ENCODE data around the gene SOAT1.
"Not testable (repeated sequence)": the region's sequence is repeated elsewhere in the genome, so short reads cannot be mapped to it uniquely, and the experiment has no call there.

SOAT1 gene

GRCh38 chr1:179293340-179294327, at the start of gene SOAT1:
Gene SOAT1, plus strand, starts transcription at chr1:179293797. Its CDS starts 8,888 bp downstream, at chr1:179302685.
- peak; percentile 80 to 93 (median 88) for DNase-seq (ENCODE audit: low read depth in 4 of 4, low spot score in 1 of 4)

DNA sequence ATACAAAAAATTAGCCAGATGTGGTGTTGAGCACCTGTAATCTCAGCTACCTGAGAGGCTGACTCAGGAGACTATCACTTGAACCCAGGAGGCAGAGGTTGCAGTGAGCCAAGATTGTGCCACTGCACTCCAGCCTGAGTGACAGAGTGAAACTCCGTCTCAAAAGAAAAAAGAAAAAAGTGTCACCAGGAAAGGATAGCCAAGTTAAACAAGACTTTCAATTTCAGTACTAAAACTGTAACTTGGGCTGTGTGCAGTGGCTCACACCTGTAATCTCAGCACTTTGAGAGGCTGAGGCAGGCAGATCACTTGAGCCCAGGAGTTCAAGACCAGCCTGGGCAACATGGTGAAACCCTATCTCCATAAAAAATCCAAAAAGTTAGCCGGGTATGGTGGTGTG, 48.2 kb upstream of the SOAT1 start:
- not testable (repeated sequence) for DNase-seq (ENCODE audit: low read depth in 4 of 4, low spot score in 1 of 4)

DNA sequence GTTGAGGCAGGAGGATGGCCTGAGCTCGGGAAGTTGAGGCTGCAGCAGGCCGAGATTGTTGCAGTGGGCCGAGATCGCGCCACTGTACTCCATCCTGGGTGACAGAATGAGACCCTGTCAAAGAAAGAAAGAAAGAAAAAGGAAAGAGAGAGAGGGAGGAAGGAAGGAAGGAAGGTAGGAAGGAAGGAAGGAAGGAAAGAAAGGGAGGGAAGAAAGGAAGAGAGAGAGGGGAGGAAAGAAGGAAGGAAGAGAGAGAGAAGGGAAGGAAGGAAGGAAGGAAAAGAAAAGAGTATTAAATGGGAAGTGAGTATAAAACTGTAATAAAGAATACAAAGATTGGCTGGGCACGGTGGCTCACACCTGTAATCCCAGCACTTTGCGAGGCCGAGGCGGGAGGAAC, 45.7 kb upstream of the SOAT1 start:
- no peak for DNase-seq (ENCODE audit: low read depth in 4 of 4, low spot score in 1 of 4)

GRCh38 chr1:179251675-179252074, 41.9 kb upstream of the SOAT1 start:
- DNase-seq (ENCODE audit: low read depth in 4 of 4, low spot score in 1 of 4), result no peak

DNA sequence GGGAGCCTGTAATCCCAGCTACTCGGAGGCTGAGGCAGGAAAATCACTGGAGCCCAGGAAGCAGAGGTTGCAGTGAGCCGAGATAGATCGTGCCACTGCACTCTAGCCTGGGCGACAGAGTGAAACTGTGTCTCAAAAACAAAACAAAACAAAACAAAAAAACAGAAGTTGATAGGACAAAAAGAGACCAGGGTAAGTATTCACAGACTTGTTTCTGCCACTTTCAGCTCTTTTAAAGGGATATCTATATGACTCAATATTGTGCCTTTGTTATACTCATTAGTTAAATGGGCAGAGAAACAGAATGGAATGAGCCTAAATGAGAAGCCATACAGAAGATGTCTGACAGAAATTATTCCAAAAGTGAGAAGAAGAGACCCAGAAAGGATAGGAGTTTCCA, 41.0 kb upstream of the SOAT1 start:
- no peak for DNase-seq (ENCODE audit: low read depth in 4 of 4, low spot score in 1 of 4)

GRCh38 chr1:179253286-179253972, 40.2 kb upstream of the SOAT1 start:
- no peak for DNase-seq (ENCODE audit: low read depth in 4 of 4, low spot score in 1 of 4)

- no peak for DNase-seq (ENCODE audit: low read depth in 4 of 4, low spot score in 1 of 4)
Measured at GRCh38 chr1:179262183-179262582, 31.4 kb upstream of the SOAT1 start.

DNA sequence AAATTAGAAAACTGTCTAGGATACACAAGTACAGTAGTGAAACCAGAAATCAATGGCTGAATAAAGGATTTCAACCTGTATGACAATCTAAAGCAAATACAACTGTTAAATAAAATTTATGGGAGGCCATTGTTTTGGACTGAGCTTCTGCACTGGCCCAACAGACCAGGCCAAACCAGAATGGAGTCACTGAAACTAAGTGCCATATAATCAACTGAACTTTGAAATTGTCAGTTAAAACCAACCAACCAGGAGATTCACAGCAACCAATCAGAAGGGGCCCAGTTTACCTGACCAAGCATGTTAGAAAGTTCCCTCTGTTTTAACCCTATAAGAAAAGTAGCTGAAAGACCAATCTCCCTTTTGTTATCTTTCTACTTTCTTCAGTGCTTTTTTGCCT, 30.5 kb upstream of the SOAT1 start:
- no peak for DNase-seq (ENCODE audit: low read depth in 4 of 4, low spot score in 1 of 4)

DNA sequence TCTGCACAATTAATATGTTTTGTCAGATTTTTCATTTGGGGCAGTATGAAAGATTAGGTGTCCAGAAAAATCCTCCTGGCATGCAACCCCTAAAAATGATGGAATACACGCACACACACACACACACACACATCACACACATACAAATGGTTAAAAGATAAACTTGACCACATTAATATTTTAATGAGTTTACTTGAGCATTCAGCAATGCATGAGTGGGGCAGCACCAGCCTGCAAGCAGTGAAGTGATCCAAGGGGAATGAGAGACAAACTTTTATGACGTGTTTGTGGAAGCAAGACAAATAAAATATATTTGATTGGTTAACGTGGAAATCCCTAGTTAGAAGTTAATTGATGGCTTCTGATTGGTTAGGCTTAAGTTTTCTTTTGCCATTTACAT, 29.1 kb upstream of the SOAT1 start:
- DNase-seq (ENCODE audit: low read depth in 4 of 4, low spot score in 1 of 4), result no peak

GRCh38 chr1:179269071-179269470, 24.5 kb upstream of the SOAT1 start:
- DNase-seq (ENCODE audit: low read depth in 4 of 4, low spot score in 1 of 4), result no peak

DNA sequence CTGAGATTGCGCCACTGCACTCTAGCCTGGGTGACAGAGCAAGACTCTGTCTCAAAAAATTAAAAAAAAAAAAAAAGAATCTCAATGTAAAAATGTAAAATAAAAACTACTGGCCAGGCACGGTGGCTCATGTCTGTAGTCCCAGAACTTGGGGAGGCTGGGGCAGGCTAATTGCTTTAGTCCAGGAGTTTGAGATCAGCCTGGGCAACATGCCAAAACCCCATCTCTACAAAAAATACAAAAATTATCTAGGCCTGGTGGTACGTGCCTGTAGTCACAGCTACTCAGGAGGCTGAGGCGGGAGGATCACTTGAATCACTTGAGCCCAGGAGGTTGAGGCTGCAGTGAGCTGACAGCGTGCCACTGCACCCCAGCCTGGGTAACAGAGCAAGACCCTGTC, 19.2 kb upstream of the SOAT1 start:
- DNase-seq (ENCODE audit: low read depth in 4 of 4, low spot score in 1 of 4), result not testable (repeated sequence)

DNA sequence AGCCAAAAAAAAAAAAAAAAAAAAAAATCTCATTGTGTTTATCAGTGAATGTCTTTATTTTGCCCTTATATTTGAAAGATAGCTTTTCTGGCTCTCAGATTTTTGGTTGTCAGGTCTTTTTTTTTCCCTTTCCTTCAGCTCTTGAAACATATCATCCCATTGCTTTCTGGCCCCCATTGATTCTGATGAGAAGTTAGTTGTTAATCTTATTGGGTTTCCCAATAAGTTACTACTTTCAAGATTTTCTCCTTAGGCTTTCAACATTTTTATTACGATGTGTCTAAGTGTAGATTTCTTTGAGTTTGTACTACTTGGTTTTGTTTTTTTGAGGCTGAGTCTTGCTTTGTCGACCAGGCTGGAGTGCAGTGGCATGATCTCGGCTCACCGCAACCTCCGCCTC, 14.7 kb upstream of the SOAT1 start:
- no peak for DNase-seq (ENCODE audit: low read depth in 4 of 4, low spot score in 1 of 4)

DNA sequence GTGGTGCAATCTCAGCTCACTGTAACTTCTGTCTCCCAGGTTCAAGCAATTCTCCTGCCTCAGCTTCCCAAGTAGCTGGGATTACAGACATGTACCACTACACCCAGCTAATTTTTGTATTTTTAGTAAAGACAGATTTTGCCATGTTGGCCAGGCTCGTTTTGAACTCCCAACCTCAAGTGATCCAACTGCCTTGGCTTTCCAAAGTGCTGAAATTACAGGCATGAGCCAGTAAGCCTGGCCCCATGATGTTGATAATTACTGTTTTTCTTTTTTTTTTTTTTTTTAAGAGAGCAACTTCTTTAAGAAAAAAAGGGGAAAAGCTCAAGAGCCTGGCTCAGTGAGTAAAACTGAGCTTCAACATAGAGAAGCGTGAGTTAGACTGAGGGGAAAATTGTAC, 9.6 kb upstream of the SOAT1 start:
- no peak for DNase-seq (ENCODE audit: low read depth in 4 of 4, low spot score in 1 of 4)

- DNase-seq (ENCODE audit: low read depth in 4 of 4, low spot score in 1 of 4), result no peak
Measured at GRCh38 chr1:179287946-179288345, 5.7 kb upstream of the SOAT1 start.

DNA sequence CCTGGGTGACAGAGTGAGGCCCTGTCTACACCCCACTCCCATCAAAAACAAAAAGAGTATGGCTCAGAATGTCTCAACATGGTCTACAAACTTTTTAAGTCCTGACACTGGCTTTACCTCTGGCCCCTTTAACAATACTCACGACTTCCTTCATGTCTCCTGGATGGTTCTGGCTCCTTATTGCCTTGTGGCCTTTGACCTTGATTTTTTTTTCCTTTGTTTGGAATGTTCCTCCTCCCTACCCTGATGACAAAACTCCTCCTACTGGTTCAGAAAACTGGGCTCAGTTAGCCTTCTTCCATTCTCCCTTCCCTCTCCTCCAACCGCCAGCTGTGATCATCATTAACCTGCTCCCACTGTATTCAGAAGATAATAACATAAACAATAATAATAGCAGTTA, 4.6 kb upstream of the SOAT1 start:
- DNase-seq (ENCODE audit: low read depth in 4 of 4, low spot score in 1 of 4), result no peak

GRCh38 chr1:179295164-179295755, 1.7 kb downstream of the SOAT1 start:
- no peak for DNase-seq (ENCODE audit: low read depth in 4 of 4, low spot score in 1 of 4)

GRCh38 chr1:179296356-179297104, 2.9 kb downstream of the SOAT1 start:
- DNase-seq (ENCODE audit: low read depth in 4 of 4, low spot score in 1 of 4), result no peak

- no peak for DNase-seq (ENCODE audit: low read depth in 4 of 4, low spot score in 1 of 4)
Measured at GRCh38 chr1:179297105-179297378, 3.4 kb downstream of the SOAT1 start.

GRCh38 chr1:179298952-179299351, 5.4 kb downstream of the SOAT1 start:
- no peak for DNase-seq (ENCODE audit: low read depth in 4 of 4, low spot score in 1 of 4)

GRCh38 chr1:179300112-179300511, 6.5 kb downstream of the SOAT1 start:
- DNase-seq (ENCODE audit: low read depth in 4 of 4, low spot score in 1 of 4), result no peak

GRCh38 chr1:179302070-179302469, 8.5 kb downstream of the SOAT1 start:
- DNase-seq (ENCODE audit: low read depth in 4 of 4, low spot score in 1 of 4), result no peak
